HAP-1 (cell line): ENCODE measurements around the gene NTM.

Experiments used
- DNase-seq, 2 experiments: peaks; one replicate each; pipeline ENCODE4 v3.0.0-alpha.2; 2016 to 2020; ENCODE audit warnings: low spot score in 2 of 2
- H3K27me3 ChIP-seq: fragments of 250-450 bp; sonication (Bioruptor Pico); 2 replicates; pipeline ENCODE4 v1.5.1; 2020; ENCODE audit warnings: low read depth, mild to moderate bottlenecking, moderate library complexity
- H3K36me3 ChIP-seq: fragments of 250-450 bp; sonication (Bioruptor Pico); replicated peaks from 2 replicates; pipeline ENCODE4 v1.5.1; 2020; ENCODE audit warnings: mild to moderate bottlenecking
- H3K4me1 ChIP-seq: fragments of 250-450 bp; sonication (Bioruptor Pico); 2 replicates; pipeline ENCODE4 v1.5.1; 2020; ENCODE audit warnings: mild to moderate bottlenecking
- H3K4me3 ChIP-seq: fragments of 250-450 bp; sonication (Bioruptor Pico); 2 replicates; pipeline ENCODE4 v1.5.1; 2020; ENCODE audit warnings: mild to moderate bottlenecking, moderate library complexity
- H3K9me3 ChIP-seq: fragments of 250-450 bp; sonication (Bioruptor Pico); 2 replicates; pipeline ENCODE4 v1.5.1; 2020; ENCODE audit warnings: mild to moderate bottlenecking, moderate library complexity
- in situ Hi-C: fragments of 300-500 bp; cut with MboI; formaldehyde crosslinking; loops from 3 replicates; pipeline ENCODE4 v1.14.3; 2020; ENCODE audit warnings: low sequenced_read_pairs, inconsistent platforms, mixed read lengths

NTM gene

DNA sequence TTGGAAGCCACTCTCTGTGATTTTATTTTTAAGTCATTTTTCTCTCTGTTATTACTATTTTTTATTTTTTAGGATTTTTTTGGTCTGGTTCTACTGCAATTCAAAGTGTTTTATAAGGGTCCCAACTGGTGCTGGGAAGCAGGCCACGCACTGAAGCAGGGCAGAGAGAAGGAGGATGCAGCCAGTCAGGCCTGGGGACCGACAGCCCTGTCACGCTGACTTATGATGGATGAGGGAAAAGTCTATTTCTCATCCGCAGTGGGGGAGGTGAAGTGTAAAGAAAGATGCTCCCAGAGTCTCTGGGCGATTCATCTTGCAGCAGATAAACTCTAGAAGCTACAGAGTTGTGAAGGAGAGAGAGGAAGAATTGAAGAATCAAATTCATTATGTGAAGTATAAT, 191.6 kb downstream of the NTM start:
- in situ Hi-C loops, result no loop called here
- no peaks in the 10 kb centered on the region for H3K36me3 ChIP-seq
- no peak for DNase-seq
- no peaks in the 10 kb centered on the region for H3K27me3 ChIP-seq
- no peaks in the 10 kb centered on the region for H3K4me1 ChIP-seq
- no peak overlapping the region for H3K4me3 ChIP-seq
- H3K9me3 ChIP-seq, result no peaks in the 10 kb centered on the region

- no peaks in the 10 kb centered on the region for H3K27me3 ChIP-seq
- in situ Hi-C loops, result no loop called here
- H3K4me1 ChIP-seq, result no peaks in the 10 kb centered on the region
- no peak overlapping the region for H3K4me3 ChIP-seq
- H3K36me3 ChIP-seq, result no peaks in the 10 kb centered on the region
- DNase-seq, result no peak
- H3K9me3 ChIP-seq, result no peaks in the 10 kb centered on the region
Observed at GRCh38 chr11:131568318-131568717, 197.9 kb downstream of the NTM start.

DNA sequence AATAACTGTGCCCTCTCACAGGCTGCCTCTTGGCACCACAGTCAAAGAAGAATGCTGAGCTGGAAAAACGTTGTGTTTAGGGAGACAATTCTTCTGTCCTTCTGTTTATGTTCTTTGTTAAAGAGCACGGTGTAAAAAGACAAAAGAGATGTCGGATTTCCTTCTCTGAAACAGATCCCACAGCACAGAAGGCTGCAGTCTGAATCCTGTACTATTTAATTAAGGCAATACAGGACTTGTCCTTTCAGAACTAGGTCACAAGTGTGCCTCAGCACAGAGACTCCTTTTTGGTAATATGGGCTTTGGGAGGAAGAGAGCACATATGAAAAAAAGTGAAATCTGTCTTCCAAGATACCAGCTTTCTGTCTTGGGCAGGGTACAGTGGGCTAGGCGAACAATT, 201.2 kb downstream of the NTM start:
- DNase-seq, result no peak
- no peaks in the 10 kb centered on the region for H3K4me1 ChIP-seq
- no peak overlapping the region for H3K4me3 ChIP-seq
- H3K36me3 ChIP-seq, result no peaks in the 10 kb centered on the region
- in situ Hi-C loops, result no loop called here
- H3K9me3 ChIP-seq, result no peaks in the 10 kb centered on the region
- H3K27me3 ChIP-seq, result no peaks in the 10 kb centered on the region

- H3K36me3 ChIP-seq, result no peaks in the 10 kb centered on the region
- in situ Hi-C loops, result no loop called here
- no peaks in the 10 kb centered on the region for H3K27me3 ChIP-seq
- H3K4me3 ChIP-seq, result no peak overlapping the region
- H3K4me1 ChIP-seq, result no peaks in the 10 kb centered on the region
- DNase-seq, result no peak
- no peaks in the 10 kb centered on the region for H3K9me3 ChIP-seq
Observed at GRCh38 chr11:131572423-131572822, 202.0 kb downstream of the NTM start.

- H3K36me3 ChIP-seq, result no peaks in the 10 kb centered on the region
- H3K27me3 ChIP-seq, result no peaks in the 10 kb centered on the region
- no peaks in the 10 kb centered on the region for H3K4me1 ChIP-seq
- peak in 1 of 2 experiments; percentile 12 for DNase-seq
- in situ Hi-C loops, result no loop called here
- H3K9me3 ChIP-seq, result no peaks in the 10 kb centered on the region
- H3K4me3 ChIP-seq, result no peak overlapping the region
Observed at GRCh38 chr11:131579932-131580387, 209.5 kb downstream of the NTM start.

GRCh38 chr11:131580476-131580875, 210.1 kb downstream of the NTM start:
- no peak for DNase-seq
- in situ Hi-C loops, result no loop called here
- Histone ChIP-seq H3K36me3 (no peaks in the 10 kb centered on the region), H3K4me3 (no peak overlapping the region), H3K4me1 (no peaks in the 10 kb centered on the region), H3K9me3 (no peaks in the 10 kb centered on the region), H3K27me3 (no peaks in the 10 kb centered on the region)

- in situ Hi-C loops, result no loop called here
- no peak for DNase-seq
Observed at GRCh38 chr11:131581046-131581445, 210.6 kb downstream of the NTM start.

GRCh38 chr11:131582021-131582525, 211.7 kb downstream of the NTM start:
- no peaks in the 10 kb centered on the region for H3K9me3 ChIP-seq
- H3K4me3 ChIP-seq, result no peak overlapping the region
- in situ Hi-C loops, result no loop called here
- H3K4me1 ChIP-seq, result no peaks in the 10 kb centered on the region
- no peak for DNase-seq
- no peaks in the 10 kb centered on the region for H3K36me3 ChIP-seq
- no peaks in the 10 kb centered on the region for H3K27me3 ChIP-seq

More at GRCh38 chr11:131581046-131581445, 210.6 kb downstream of the NTM start:
- no peaks in the 10 kb centered on the region for H3K4me1 ChIP-seq
- no peak overlapping the region for H3K4me3 ChIP-seq
- no peaks in the 10 kb centered on the region for H3K27me3 ChIP-seq
- no peaks in the 10 kb centered on the region for H3K36me3 ChIP-seq
- no peaks in the 10 kb centered on the region for H3K9me3 ChIP-seq

GRCh38 chr11:131583421-131583820, 213.0 kb downstream of the NTM start:
- Histone ChIP-seq H3K4me1 (no peaks in the 10 kb centered on the region), H3K9me3 (no peaks in the 10 kb centered on the region), H3K36me3 (no peaks in the 10 kb centered on the region), H3K4me3 (no peak overlapping the region), H3K27me3 (no peaks in the 10 kb centered on the region)
- no peak for DNase-seq
- in situ Hi-C loops, result no loop called here

DNA sequence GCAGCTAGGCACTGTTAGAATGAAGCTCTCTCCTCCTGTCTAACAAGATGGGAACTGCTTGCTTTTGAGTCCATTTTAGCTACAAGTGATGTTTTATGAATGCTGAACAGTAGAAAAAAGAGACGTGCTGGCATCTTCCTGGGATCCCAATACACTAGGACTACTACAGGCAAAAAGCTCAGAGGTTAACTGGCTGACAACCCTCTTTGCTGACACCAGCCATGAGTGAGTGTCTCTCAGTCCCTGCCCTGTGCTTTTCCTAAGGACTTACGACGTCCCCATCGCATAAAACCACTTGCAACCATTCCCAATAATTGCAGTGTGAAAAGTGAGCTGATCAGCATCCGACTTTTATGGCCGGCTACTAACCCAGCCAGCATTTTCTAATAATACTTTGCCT, 213.5 kb downstream of the NTM start:
- in situ Hi-C loops, result no loop called here
- H3K4me3 ChIP-seq, result no peak overlapping the region
- no peaks in the 10 kb centered on the region for H3K9me3 ChIP-seq
- no peaks in the 10 kb centered on the region for H3K36me3 ChIP-seq
- no peaks in the 10 kb centered on the region for H3K4me1 ChIP-seq
- H3K27me3 ChIP-seq, result no peaks in the 10 kb centered on the region
- no peak for DNase-seq

GRCh38 chr11:131584785-131585592, 214.6 kb downstream of the NTM start:
- no peak overlapping the region for H3K4me3 ChIP-seq
- H3K36me3 ChIP-seq, result no peaks in the 10 kb centered on the region
- in situ Hi-C loops, result no loop called here
- DNase-seq, result peak in 1 of 2 experiments; percentile 27
- no peaks in the 10 kb centered on the region for H3K27me3 ChIP-seq
- H3K9me3 ChIP-seq, result no peaks in the 10 kb centered on the region
- no peaks in the 10 kb centered on the region for H3K4me1 ChIP-seq

DNA sequence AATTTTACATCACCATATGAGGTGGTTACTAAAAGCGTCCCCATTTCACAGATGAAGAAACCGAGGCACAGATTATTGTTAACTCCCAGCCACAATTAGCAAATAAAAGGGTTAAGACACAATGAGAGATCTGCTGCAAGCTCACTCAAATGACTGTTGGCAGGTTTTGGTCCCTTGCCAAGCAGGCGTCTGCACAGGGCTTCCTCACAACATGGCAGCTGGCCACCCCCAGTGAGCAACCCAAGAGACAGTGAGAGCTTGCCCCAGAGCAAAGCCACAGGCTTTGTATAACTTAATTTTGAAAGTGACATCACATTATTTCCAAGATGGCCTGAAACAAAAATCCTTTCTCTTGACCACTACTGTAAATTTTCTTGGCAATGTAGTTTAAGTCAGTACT, 217.6 kb downstream of the NTM start:
- H3K4me3 ChIP-seq, result no peak overlapping the region
- no peaks in the 10 kb centered on the region for H3K4me1 ChIP-seq
- in situ Hi-C loops, result no loop called here
- H3K36me3 ChIP-seq, result no peaks in the 10 kb centered on the region
- no peaks in the 10 kb centered on the region for H3K27me3 ChIP-seq
- DNase-seq, result no peak
- H3K9me3 ChIP-seq, result no peaks in the 10 kb centered on the region

DNA sequence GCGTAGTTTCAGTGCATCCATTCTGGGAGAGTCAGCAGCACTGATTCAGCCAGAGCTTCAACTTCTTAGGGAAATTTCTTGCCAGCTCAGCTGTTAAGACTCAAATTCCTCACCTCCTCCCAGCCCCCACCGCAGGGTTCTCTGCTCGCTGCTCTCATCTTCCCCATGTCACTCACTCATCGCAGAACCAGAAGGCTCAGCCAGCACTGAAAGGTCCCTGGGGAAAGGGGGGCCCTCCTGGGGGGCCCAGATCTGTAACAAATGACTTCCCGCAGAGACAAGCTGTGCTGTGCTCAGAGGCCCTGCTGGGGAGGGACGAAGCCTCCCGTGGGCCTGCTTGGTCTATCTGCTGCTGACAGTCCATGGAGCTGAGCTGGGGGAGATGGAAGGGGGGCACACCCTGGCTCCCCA, 220.6 kb downstream of the NTM start:
- in situ Hi-C loops, result no loop called here

DNA sequence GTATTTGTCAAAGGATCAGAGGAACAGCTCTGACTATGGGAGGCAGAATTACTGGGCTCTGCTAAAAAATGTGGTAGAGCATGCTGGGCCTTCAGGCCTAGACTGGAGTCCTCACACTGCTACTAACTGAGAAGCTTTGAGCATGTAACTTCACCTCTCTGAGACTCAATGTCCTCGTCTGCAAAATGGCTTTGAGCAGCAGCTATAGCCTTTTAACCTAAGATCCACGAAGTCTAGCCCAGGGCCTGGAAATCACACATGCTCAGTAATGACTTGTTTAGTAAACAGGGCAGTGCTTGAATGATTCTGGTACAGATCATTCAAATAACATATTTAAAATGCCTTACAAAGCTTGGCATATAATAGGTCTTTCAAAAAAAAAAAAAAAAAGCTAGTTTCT, 221.7 kb downstream of the NTM start:
- Histone ChIP-seq H3K9me3 (no peaks in the 10 kb centered on the region), H3K4me1 (no peaks in the 10 kb centered on the region), H3K27me3 (no peaks in the 10 kb centered on the region), H3K4me3 (no peak overlapping the region), H3K36me3 (no peaks in the 10 kb centered on the region)
- no peak for DNase-seq
- in situ Hi-C loops, result no loop called here

More for the DNA sequence above, 220.6 kb downstream of the NTM start:
- Histone ChIP-seq H3K27me3 (no peaks in the 10 kb centered on the region), H3K4me3 (no peak overlapping the region), H3K36me3 (no peaks in the 10 kb centered on the region), H3K4me1 (no peaks in the 10 kb centered on the region), H3K9me3 (no peaks in the 10 kb centered on the region)
- DNase-seq, result no peak
